ENCODE measurements around the gene FOXE1. TPM values are rescaled to one million over a fixed set of nuclear protein-coding genes. Genes with fewer than 3 reads are reported as not detected.

The FOXE1 gene
- total and polyA plus RNA-seq, 2 donors = 0.24 to 4.4 TPM

DNA sequence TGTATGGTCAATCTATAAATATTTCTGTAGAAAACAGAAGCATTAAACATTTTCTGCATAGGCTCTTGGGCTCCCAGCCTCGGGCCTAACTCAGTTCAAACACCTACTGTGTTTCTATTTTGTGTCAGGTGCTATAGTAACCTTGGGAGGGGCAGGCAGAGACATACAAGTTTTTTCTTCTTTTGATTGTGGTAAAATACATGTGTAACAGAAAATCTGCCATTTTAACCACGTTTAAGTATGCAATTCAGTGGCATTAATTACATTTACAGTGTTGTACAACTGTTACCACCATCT lies 40.8 kb upstream of the FOXE1 start:
- no peaks in the 10 kb centered on the region for H3K9me3 ChIP-seq (ENCODE audit: control insufficient read depth in 2 of 2, insufficient read depth in 1 of 2, low read length in 1 of 2)
- H3K4me1 ChIP-seq (ENCODE audit: control insufficient read depth in 2 of 2, insufficient read depth in 2 of 2, low read length in 2 of 2) = no peaks in the 10 kb centered on the region
- H3K36me3 ChIP-seq (ENCODE audit: control insufficient read depth in 2 of 2, insufficient read depth in 2 of 2, low read length in 1 of 2) = no peaks in the 10 kb centered on the region
- 77% methylated on average over 2 of the region's 2 CpGs for WGBS
- H3K27me3 ChIP-seq (ENCODE audit: control insufficient read depth in 2 of 2, insufficient read depth in 1 of 2, low read length in 1 of 2) = peaks cover 0 to 8% of the 10 kb centered on the region in 2 donors
- H3K4me3 ChIP-seq (ENCODE audit: low read length in 2 of 2) = no peak overlapping the region
- H3K27ac ChIP-seq (ENCODE audit: low read depth in 1 of 2, low read length in 1 of 2) = no peak overlapping the region
- DNase-seq (ENCODE audit: low read depth in 6 of 9, low spot score in 9 of 9) = no peak

DNA sequence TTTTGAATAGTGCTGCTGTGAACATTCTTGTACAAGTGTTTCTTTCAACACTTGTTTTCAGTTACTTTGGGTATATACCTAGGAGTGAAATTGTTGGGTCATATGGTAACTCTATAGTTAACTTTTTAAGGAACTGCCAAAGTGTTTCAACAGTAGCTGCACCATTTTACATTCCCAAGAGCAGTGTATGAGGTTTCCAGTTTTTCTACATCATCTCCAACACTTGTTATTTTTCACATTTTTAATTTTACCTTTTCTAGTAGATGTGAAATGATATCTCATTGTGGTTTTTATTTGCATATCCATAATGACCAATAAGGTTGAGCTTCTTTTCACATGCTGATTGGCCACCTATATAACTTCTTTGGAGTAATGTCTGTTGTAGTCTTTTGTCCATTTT lies 40.0 kb upstream of the FOXE1 start:
- Histone ChIP-seq H3K4me1 (ENCODE audit: control insufficient read depth in 2 of 2, insufficient read depth in 2 of 2, low read length in 2 of 2) (no peaks in the 10 kb centered on the region), H3K9me3 (ENCODE audit: control insufficient read depth in 2 of 2, insufficient read depth in 1 of 2, low read length in 1 of 2) (no peaks in the 10 kb centered on the region), H3K36me3 (ENCODE audit: control insufficient read depth in 2 of 2, insufficient read depth in 2 of 2, low read length in 1 of 2) (no peaks in the 10 kb centered on the region), H3K27ac (ENCODE audit: low read depth in 1 of 2, low read length in 1 of 2) (no peak overlapping the region), H3K27me3 (ENCODE audit: control insufficient read depth in 2 of 2, insufficient read depth in 1 of 2, low read length in 1 of 2) (peaks cover 0 to 8% of the 10 kb centered on the region in 2 donors), H3K4me3 (ENCODE audit: low read length in 2 of 2) (no peak overlapping the region)
- no peak for DNase-seq (ENCODE audit: low read depth in 6 of 9, low spot score in 9 of 9)

DNA sequence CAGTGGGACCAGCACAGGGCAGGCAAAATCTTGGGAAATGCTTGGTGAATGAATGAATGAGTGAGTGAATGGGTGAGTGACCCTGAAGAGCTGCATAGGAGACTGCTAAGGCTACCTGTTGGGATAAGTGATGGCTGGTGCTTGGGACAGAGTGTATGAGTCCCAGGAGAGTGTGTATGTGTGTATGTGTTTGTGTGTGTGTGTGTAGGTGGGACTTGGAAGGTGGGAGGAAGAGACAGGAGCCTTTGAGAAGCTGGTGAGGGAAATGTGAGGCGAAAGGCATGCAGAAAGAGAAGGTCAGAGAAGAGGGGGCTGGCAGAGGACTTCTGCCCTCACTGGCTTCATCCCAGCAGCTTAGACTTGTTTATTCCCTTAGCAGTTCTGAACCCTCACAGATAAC lies 33.3 kb upstream of the FOXE1 start:
- Histone ChIP-seq H3K27ac (ENCODE audit: low read depth in 1 of 2, low read length in 1 of 2) (no peak overlapping the region), H3K36me3 (ENCODE audit: control insufficient read depth in 2 of 2, insufficient read depth in 2 of 2, low read length in 1 of 2) (no peaks in the 10 kb centered on the region), H3K9me3 (ENCODE audit: control insufficient read depth in 2 of 2, insufficient read depth in 1 of 2, low read length in 1 of 2) (no peaks in the 10 kb centered on the region), H3K4me3 (ENCODE audit: low read length in 2 of 2) (no peak overlapping the region), H3K27me3 (ENCODE audit: control insufficient read depth in 2 of 2, insufficient read depth in 1 of 2, low read length in 1 of 2) (peaks cover 0 to 2% of the 10 kb centered on the region in 2 donors), H3K4me1 (ENCODE audit: control insufficient read depth in 2 of 2, insufficient read depth in 2 of 2, low read length in 2 of 2) (no peaks in the 10 kb centered on the region)
- DNase-seq (ENCODE audit: low read depth in 6 of 9, low spot score in 9 of 9) = no peak
- 97% methylated on average over 1 of the region's 1 CpG for WGBS

DNA sequence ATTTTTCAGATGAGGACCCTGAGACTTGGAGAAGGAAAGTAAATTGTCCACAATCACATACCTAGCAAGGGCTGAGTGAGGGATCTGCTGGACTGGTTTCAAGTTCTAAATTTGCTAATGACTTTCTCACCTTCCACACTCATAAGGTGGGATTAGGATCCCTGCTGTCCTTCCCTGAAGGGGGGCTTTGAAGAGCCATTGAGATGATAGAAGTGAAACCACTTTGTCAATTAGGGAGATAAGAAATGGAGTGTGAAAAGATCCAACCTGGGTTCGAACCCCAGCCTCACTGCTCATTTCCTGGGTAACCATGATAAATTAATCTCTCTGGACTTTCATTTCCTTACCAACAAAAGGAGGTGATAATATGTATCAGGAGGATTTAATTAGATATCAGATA lies 32.7 kb upstream of the FOXE1 start:
- no peaks in the 10 kb centered on the region for H3K36me3 ChIP-seq (ENCODE audit: control insufficient read depth in 2 of 2, insufficient read depth in 2 of 2, low read length in 1 of 2)
- H3K27ac ChIP-seq (ENCODE audit: low read depth in 1 of 2, low read length in 1 of 2) = no peak overlapping the region
- H3K27me3 ChIP-seq (ENCODE audit: control insufficient read depth in 2 of 2, insufficient read depth in 1 of 2, low read length in 1 of 2) = peaks cover 0 to 2% of the 10 kb centered on the region in 2 donors
- H3K9me3 ChIP-seq (ENCODE audit: control insufficient read depth in 2 of 2, insufficient read depth in 1 of 2, low read length in 1 of 2) = no peaks in the 10 kb centered on the region
- WGBS = 28% methylated on average over 1 of the region's 1 CpG
- H3K4me1 ChIP-seq (ENCODE audit: control insufficient read depth in 2 of 2, insufficient read depth in 2 of 2, low read length in 2 of 2) = no peaks in the 10 kb centered on the region
- no peak overlapping the region for H3K4me3 ChIP-seq (ENCODE audit: low read length in 2 of 2)
- DNase-seq (ENCODE audit: low read depth in 6 of 9, low spot score in 9 of 9) = no peak

DNA sequence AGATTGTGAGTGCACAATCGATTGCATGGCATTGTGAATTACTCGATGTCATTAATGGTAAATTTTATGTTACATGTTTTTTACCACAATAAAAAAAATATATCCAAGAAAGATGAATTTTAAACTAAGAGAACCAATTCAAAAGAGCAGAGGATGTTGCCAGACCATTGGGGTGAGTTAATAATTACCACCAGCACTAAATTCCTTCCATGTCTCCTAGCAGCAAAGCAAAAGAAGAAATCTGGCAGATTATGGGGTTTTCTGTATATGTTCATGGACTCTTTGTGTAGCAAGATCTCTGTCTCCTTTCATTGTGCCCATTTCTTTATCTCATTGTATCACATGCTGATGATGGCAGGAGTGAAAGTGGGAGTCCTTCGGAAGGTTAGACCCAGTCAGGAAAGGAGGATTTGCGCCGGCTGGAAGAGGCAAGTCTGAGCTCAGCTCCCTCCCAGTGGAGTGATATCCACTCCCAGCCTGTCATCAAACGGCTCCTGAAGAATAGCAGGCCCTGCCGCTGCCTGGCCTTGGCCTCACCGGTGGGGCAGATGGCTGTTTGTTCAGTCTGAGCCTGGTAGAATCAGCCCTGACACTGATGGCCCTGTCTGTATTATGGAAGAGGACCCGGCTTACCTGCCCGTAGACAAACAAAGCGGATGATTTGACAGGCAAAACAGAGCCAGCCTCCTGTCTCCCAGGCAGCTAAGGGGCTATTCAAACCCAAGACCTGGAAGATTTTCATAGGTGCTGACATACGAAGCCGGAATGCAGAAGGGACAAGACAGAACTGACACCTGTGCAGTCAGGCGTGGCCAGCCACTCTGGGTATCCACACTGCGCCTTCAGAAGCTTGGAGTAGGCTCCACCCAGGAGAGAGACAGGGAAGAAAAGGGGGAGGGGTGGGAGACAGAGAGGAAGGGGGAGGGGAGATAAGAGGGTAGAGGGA lies 21.9 kb upstream of the FOXE1 start:
- Histone ChIP-seq H3K36me3 (ENCODE audit: control insufficient read depth in 2 of 2, insufficient read depth in 2 of 2, low read length in 1 of 2) (no peaks in the 10 kb centered on the region), H3K4me1 (ENCODE audit: control insufficient read depth in 2 of 2, insufficient read depth in 2 of 2, low read length in 2 of 2) (no peaks in the 10 kb centered on the region), H3K27me3 (ENCODE audit: control insufficient read depth in 2 of 2, insufficient read depth in 1 of 2, low read length in 1 of 2) (peaks cover 2 to 36% of the 10 kb centered on the region in 2 donors), H3K27ac (ENCODE audit: low read depth in 1 of 2, low read length in 1 of 2) (no peak overlapping the region), H3K4me3 (ENCODE audit: low read length in 2 of 2) (no peak overlapping the region), H3K9me3 (ENCODE audit: control insufficient read depth in 2 of 2, insufficient read depth in 1 of 2, low read length in 1 of 2) (no peaks in the 10 kb centered on the region)
- DNase-seq (ENCODE audit: low read depth in 6 of 9, low spot score in 9 of 9) = no peak
- WGBS = 83% methylated on average over 15 of the region's 15 CpGs

DNA sequence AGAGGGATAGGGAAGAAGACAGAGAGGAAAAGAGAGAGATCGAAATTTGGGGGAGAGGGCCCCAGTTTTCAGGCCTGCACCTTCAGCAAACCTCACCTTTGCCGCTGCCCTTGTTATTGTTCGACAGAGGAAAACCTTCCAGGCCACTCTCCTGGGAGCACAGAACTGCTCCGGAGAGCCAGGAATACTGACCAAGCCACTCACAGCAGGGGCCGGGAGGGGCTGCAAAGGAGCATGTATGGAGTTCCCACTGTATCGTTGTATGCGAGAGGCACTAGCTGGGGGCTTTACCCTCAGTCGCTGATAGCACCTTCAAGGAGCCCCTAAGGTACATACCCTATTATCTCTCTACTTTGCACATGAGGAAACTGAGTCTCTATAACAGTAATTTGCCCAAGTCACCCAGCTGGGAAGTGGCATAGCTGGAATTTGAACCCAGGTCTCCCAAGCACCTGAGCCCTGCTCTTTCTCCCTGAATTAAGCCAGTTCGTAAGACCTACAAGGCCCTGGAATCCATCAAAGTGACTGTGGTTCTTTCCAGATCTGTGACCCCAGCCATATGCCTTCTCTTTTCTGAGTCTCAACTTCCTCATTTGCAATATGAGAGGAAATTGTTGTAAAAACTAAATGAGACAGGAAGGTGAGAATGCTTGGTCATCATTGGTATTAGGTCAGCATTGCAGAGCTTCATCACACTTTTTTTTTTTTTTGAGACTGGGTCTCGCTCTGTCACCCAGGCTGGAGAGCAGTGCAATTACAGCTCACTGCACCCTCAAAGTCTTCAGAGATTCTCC lies 21.0 kb upstream of the FOXE1 start:
- Histone ChIP-seq H3K36me3 (ENCODE audit: control insufficient read depth in 2 of 2, insufficient read depth in 2 of 2, low read length in 1 of 2) (no peaks in the 10 kb centered on the region), H3K4me3 (ENCODE audit: low read length in 2 of 2) (no peak overlapping the region), H3K27ac (ENCODE audit: low read depth in 1 of 2, low read length in 1 of 2) (no peak overlapping the region), H3K4me1 (ENCODE audit: control insufficient read depth in 2 of 2, insufficient read depth in 2 of 2, low read length in 2 of 2) (no peaks in the 10 kb centered on the region), H3K9me3 (ENCODE audit: control insufficient read depth in 2 of 2, insufficient read depth in 1 of 2, low read length in 1 of 2) (no peaks in the 10 kb centered on the region), H3K27me3 (ENCODE audit: control insufficient read depth in 2 of 2, insufficient read depth in 1 of 2, low read length in 1 of 2) (peaks cover 0 to 36% of the 10 kb centered on the region in 2 donors)
- 45% methylated on average over 10 of the region's 10 CpGs for WGBS
- DNase-seq (ENCODE audit: low read depth in 6 of 9, low spot score in 9 of 9) = no peak

DNA sequence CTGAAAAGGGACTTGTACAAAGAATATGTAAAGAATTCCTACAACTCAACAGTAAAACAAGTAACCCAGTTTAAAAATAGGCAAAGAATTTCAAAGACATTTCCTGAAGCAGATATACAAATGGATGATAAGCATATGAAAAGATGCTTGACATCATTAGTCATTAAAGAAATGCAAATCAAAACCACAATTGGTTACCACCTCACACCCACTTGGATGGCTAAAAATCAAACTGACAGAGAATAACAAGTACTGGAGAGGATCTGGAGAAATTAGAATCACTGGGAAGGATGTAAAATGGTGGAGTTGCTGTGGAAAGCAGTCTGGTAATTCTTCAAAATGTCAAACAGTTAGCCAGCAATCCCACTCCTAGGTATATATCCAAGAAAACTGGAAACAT lies 12.5 kb upstream of the FOXE1 start:
- H3K4me3 ChIP-seq (ENCODE audit: low read length in 2 of 2) = no peak overlapping the region
- H3K27ac ChIP-seq (ENCODE audit: low read depth in 1 of 2, low read length in 1 of 2) = no peak overlapping the region
- H3K36me3 ChIP-seq (ENCODE audit: control insufficient read depth in 2 of 2, insufficient read depth in 2 of 2, low read length in 1 of 2) = no peaks in the 10 kb centered on the region
- DNase-seq (ENCODE audit: low read depth in 6 of 9, low spot score in 9 of 9) = no peak
- peaks cover 7 to 22% of the 10 kb centered on the region in 2 donors for H3K27me3 ChIP-seq (ENCODE audit: control insufficient read depth in 2 of 2, insufficient read depth in 1 of 2, low read length in 1 of 2)
- no peaks in the 10 kb centered on the region for H3K4me1 ChIP-seq (ENCODE audit: control insufficient read depth in 2 of 2, insufficient read depth in 2 of 2, low read length in 2 of 2)
- no peaks in the 10 kb centered on the region for H3K9me3 ChIP-seq (ENCODE audit: control insufficient read depth in 2 of 2, insufficient read depth in 1 of 2, low read length in 1 of 2)

DNA sequence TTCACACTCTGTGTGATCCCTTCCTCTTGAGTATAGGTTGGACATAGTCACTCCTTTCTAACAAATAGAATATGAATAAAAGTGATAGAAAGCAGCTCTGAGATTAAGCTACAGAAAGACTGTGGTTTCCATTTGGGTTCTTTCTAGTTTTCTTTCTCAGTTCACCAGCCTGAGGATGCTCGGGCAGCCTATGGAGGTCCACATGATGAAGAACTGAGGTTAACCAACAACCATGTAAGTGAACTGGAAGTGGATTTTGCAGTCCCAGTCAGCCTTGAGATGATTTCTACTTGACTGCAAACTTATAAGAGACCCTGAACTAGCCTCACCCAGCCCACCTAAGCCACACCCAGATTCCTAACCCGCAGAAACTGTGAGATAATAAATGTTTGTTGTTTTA lies 10.1 kb upstream of the FOXE1 start:
- no peak for DNase-seq (ENCODE audit: low read depth in 6 of 9, low spot score in 9 of 9)
- H3K4me3 ChIP-seq (ENCODE audit: low read length in 2 of 2) = no peak overlapping the region
- 84% methylated on average over 2 of the region's 2 CpGs for WGBS
- H3K27ac ChIP-seq (ENCODE audit: low read depth in 1 of 2, low read length in 1 of 2) = no peak overlapping the region
- H3K36me3 ChIP-seq (ENCODE audit: control insufficient read depth in 2 of 2, insufficient read depth in 2 of 2, low read length in 1 of 2) = no peaks in the 10 kb centered on the region
- no peaks in the 10 kb centered on the region for H3K4me1 ChIP-seq (ENCODE audit: control insufficient read depth in 2 of 2, insufficient read depth in 2 of 2, low read length in 2 of 2)
- H3K27me3 ChIP-seq (ENCODE audit: control insufficient read depth in 2 of 2, insufficient read depth in 1 of 2, low read length in 1 of 2) = peaks cover 27 to 45% of the 10 kb centered on the region in 2 donors
- H3K9me3 ChIP-seq (ENCODE audit: control insufficient read depth in 2 of 2, insufficient read depth in 1 of 2, low read length in 1 of 2) = no peaks in the 10 kb centered on the region

DNA sequence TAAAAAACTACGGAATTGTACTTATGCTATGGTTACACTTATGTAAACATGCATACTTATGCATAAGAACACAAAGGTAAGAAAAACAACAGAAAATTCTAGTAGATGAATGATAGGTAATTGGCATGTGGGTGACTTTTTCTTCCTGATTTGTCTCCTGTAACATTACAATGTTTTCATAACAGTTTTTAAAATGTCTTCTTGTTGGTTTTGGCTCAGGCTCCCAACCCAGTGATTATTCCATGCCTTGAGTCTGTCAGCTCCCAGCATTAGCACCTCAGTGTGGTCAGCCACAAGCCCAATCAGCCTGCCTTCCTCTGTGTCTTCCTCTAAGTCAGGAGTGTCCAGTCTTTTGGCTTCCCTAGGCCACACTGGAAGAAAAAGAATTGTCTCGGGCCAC lies 7.9 kb upstream of the FOXE1 start:
- Histone ChIP-seq H3K4me3 (ENCODE audit: low read length in 2 of 2) (no peak overlapping the region), H3K36me3 (ENCODE audit: control insufficient read depth in 2 of 2, insufficient read depth in 2 of 2, low read length in 1 of 2) (no peaks in the 10 kb centered on the region), H3K4me1 (ENCODE audit: control insufficient read depth in 2 of 2, insufficient read depth in 2 of 2, low read length in 2 of 2) (peaks cover 0 to 7% of the 10 kb centered on the region in 2 donors), H3K27ac (ENCODE audit: low read depth in 1 of 2, low read length in 1 of 2) (no peak overlapping the region), H3K27me3 (ENCODE audit: control insufficient read depth in 2 of 2, insufficient read depth in 1 of 2, low read length in 1 of 2) (peaks cover 48 to 60% of the 10 kb centered on the region in 2 donors), H3K9me3 (ENCODE audit: control insufficient read depth in 2 of 2, insufficient read depth in 1 of 2, low read length in 1 of 2) (no peaks in the 10 kb centered on the region)
- WGBS = 84% methylated on average over 2 of the region's 2 CpGs
- no peak for DNase-seq (ENCODE audit: low read depth in 6 of 9, low spot score in 9 of 9)

Data from thymus (tissue), 11 donors.